Nephron (organoid): ENCODE results near the gene SLC8A2.

Source experiments
- H3K27ac Mint-ChIP-seq, 3 experiments: 2 replicates each; pipeline ENCODE4 v1.8.0; 2020; ENCODE audit warnings: mixed read lengths in 3 of 3, mild to moderate bottlenecking in 2 of 3, moderate library complexity in 1 of 3
- H3K27me3 Mint-ChIP-seq: 2 replicates; pipeline ENCODE4 v1.8.0; 2021; ENCODE audit warnings: low read depth, mild to moderate bottlenecking, moderate library complexity, mixed read lengths
- H3K36me3 Mint-ChIP-seq: 2 replicates; pipeline ENCODE4 v1.8.0; 2020; ENCODE audit warnings: low read depth, mixed read lengths
- H3K4me1 Mint-ChIP-seq: 2 replicates; pipeline ENCODE4 v1.8.0; 2020; ENCODE audit warnings: mixed read lengths
- H3K4me3 Mint-ChIP-seq, 3 experiments: 2 replicates each; pipeline ENCODE4 v1.8.0; 2020; ENCODE audit warnings: mild to moderate bottlenecking in 3 of 3, mixed read lengths in 3 of 3, moderate library complexity in 2 of 3
- H3K9me3 Mint-ChIP-seq: 2 replicates; pipeline ENCODE4 v1.8.0; 2020; ENCODE audit warnings: mixed read lengths
- TF ChIP-seq, protein P1 (sequence below), 3 experiments: fragments of 200-600 bp; sonication (generic); IDR thresholded peaks; one replicate each; pipeline ENCODE4 v1.5.0; 2021; ENCODE audit warnings: antibody characterized with exemption in 3 of 3; ENCODE audit not compliant: unreplicated experiment in 3 of 3

The SLC8A2 gene

DNA sequence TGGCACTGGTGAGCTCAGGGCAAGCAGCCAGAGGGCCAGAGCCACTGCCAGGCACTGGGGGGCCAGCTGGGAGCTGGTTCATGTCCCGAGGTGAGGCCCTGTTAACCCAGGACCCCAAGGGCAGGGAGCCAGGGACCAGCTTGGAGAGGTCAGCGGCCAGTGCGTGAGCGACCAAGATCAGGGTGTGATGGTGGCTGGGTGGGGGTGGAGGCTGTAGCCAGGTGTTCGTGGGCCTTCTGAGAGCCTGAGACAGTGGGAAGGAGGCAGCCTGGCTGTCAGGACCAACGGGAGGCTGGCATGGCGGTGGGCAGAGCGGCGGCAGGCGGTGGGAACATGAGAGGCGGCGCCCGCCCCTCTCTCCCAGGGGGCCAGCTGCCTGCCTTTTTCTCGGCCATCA is 20.4 kb upstream of the SLC8A2 start:
- Mint-ChIP-seq H3K27ac (no peak overlapping the region), H3K36me3 (peaks cover 10% of the 10 kb centered on the region), H3K4me3 (no peak overlapping the region), H3K9me3 (no peaks in the 10 kb centered on the region), H3K27me3 (no peaks in the 10 kb centered on the region), H3K4me1 (peaks cover 12% of the 10 kb centered on the region)
- TF ChIP-seq, protein P1, sequence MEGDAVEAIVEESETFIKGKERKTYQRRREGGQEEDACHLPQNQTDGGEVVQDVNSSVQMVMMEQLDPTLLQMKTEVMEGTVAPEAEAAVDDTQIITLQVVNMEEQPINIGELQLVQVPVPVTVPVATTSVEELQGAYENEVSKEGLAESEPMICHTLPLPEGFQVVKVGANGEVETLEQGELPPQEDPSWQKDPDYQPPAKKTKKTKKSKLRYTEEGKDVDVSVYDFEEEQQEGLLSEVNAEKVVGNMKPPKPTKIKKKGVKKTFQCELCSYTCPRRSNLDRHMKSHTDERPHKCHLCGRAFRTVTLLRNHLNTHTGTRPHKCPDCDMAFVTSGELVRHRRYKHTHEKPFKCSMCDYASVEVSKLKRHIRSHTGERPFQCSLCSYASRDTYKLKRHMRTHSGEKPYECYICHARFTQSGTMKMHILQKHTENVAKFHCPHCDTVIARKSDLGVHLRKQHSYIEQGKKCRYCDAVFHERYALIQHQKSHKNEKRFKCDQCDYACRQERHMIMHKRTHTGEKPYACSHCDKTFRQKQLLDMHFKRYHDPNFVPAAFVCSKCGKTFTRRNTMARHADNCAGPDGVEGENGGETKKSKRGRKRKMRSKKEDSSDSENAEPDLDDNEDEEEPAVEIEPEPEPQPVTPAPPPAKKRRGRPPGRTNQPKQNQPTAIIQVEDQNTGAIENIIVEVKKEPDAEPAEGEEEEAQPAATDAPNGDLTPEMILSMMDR (IDR thresholded peaks at IDR 0.05; ENCODE audit: unreplicated experiment in 3 of 3): no peak

DNA sequence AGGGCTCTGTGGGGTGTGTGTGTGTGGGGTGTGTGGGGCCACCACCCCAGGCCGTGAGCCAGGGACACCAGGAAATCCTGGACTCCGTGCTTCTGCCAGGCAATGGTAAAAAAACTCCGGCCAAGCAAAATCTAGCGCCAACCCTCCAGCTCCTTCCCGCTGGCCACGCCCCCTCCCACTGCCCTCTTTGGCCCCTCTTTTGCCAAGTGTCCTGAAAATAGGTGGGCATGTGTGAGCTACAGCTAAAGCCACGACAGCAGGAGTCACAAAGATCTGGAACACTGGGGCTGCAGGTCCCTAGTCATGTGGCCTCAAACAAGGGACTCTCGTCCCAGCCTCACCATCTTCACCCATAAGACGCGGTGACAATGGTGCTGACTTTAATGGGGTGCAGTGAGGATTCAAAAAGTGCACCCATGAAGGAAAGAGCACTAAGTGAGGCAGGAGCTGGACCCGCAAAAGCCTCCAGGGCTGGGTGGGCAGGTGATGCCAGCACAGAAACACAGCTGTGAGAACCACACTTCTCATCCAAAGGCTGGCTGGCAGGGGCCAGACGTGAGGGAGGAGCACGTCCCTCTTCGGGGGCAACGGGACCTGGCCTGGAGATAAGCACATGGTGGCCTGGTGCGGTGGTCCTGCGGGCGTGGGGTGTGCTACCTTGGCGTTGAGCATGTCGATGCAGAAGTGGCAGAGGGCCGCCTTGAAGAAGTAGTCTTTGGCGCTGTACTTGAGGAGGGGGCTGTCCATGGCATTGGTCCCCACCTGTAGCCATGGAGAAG is 19.9 kb upstream of the SLC8A2 start:
- TF ChIP-seq, protein P1 (IDR thresholded peaks at IDR 0.05; ENCODE audit: unreplicated experiment in 3 of 3): no peak
- peaks cover 10% of the 10 kb centered on the region for H3K36me3 Mint-ChIP-seq
- H3K4me3 Mint-ChIP-seq: no peak overlapping the region
- H3K27ac Mint-ChIP-seq: no peak overlapping the region
- no peaks in the 10 kb centered on the region for H3K9me3 Mint-ChIP-seq
- H3K27me3 Mint-ChIP-seq: no peaks in the 10 kb centered on the region
- H3K4me1 Mint-ChIP-seq: peaks cover 18% of the 10 kb centered on the region

DNA sequence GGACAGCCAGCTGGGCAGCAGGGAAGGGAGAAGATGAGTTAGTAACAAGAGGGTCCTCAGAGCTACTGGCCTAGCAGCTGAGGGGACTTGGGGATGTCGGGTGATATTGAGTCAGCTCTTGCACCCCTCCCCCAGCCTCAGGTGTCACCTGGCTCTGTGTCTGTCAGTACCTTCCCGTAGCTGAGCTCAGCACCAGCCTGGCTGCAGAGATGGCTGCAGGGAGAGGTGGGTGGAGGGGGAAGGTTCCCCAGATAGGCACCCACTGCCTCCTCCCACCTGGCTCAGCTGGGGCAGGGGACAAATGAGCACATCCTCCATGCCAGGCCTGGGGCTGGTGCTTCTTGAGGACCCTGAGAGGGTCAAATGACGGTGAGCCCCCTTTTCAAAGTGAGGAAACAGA is 19.2 kb upstream of the SLC8A2 start:
- Mint-ChIP-seq H3K9me3 (no peaks in the 10 kb centered on the region), H3K4me1 (peaks cover 22% of the 10 kb centered on the region), H3K36me3 (peaks cover 10% of the 10 kb centered on the region), H3K27me3 (no peaks in the 10 kb centered on the region), H3K27ac (no peak overlapping the region), H3K4me3 (no peak overlapping the region)
- TF ChIP-seq, protein P1 (IDR thresholded peaks at IDR 0.05; ENCODE audit: unreplicated experiment in 3 of 3): no peak

DNA sequence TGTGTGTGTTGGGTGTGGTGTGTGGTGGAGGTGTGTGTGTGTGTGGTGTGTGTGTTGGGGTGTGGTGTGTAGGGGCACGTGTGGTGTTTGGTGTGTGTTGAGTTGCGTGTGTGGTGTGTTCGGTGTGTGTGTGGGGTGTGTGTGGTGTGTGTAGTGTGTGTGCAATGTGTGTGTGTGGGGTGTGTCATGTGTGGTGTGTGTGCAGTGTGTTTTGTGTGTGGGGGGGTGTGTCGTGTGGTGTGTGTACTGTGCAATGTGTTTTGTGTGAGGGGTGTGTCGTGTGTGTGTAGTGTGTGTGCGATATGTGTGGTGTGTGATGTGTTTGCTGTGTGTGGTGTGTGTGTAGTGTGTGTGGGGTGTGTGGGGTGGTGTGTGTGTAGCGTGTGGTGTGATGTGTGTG is 18.3 kb upstream of the SLC8A2 start:
- TF ChIP-seq, protein P1 (IDR thresholded peaks at IDR 0.05; ENCODE audit: unreplicated experiment in 3 of 3): no peak
- H3K36me3 Mint-ChIP-seq: peaks cover 10% of the 10 kb centered on the region
- peaks cover 24% of the 10 kb centered on the region for H3K4me1 Mint-ChIP-seq
- no peak overlapping the region for H3K27ac Mint-ChIP-seq
- no peaks in the 10 kb centered on the region for H3K27me3 Mint-ChIP-seq
- no peaks in the 10 kb centered on the region for H3K9me3 Mint-ChIP-seq
- no peak overlapping the region for H3K4me3 Mint-ChIP-seq

DNA sequence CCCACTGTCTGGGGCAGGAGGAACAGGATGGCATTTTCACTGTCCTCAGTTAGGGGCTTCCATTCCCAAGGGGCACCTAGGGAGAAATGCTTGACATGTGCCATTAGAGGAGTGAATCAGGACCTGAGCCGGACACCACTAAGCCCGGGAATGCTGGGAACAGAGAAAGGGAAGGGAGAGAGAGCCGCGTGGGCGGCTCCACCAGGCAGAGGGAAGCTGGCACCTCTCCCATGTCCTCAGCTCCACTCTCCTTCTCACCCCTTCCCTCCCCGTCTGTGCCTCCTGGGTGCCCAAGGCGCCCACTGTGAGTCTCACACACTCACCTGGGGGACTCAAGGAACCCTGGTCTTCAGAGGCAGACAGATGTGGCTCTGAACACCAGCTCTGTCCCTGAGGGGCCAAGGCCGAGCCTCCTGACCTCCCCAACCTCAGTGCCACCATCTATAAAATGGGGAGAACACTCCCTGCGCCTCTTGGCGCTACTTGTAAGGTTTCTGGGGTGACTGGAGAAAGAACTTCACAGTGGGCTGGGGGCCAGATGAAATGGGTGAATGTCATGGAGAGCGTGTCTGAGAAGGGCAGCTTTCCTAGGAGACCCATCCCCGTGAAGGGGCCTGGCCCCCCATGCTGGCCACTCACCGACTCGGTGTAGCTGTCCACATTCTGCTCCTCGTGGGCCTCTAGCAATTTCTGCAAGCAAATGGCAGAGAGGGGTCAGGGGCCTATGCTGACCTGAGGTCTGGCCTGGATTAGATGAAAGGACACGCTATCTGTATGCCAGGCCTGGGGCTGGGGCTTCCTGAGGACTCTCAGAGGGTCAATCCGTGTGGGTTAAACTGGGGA is 17.6 kb upstream of the SLC8A2 start:
- Mint-ChIP-seq H3K4me1 (peaks cover 28% of the 10 kb centered on the region), H3K9me3 (no peaks in the 10 kb centered on the region), H3K27ac (no peak overlapping the region), H3K4me3 (no peak overlapping the region), H3K36me3 (peaks cover 10% of the 10 kb centered on the region), H3K27me3 (no peaks in the 10 kb centered on the region)
- TF ChIP-seq, protein P1 (IDR thresholded peaks at IDR 0.05; ENCODE audit: unreplicated experiment in 3 of 3): no peak
